Pancreas (tissue), 10 donors: ENCODE measurements around the gene POU6F1. TPM values are rescaled to one million over a fixed set of nuclear protein-coding genes. Genes with fewer than 3 reads are reported as not detected.
"Not testable (repeated sequence)": the region's sequence is repeated elsewhere in the genome, so short reads cannot be mapped to it uniquely, and the experiment has no call there.

Experiments
- ATAC-seq, 4 donors: fragments of 200-7000 bp; cut with Tn5 transposase; one replicate each; pipeline versions ENCODE4 v1.8.0 to v1.9.1; 2020; ENCODE audit warnings: mild to moderate bottlenecking in 4 of 4, moderate library complexity in 4 of 4
- DNase-seq, 6 donors: peaks; one replicate each; pipeline ENCODE4 v3.0.0-alpha.2; 2020
- FAIRE-seq: peaks from 2 replicates; lab custom pipeline; 2012; peaks lifted over from hg19 to GRCh38; lab: Jason Lieb, UNC
- H3K27ac ChIP-seq, 4 donors: fragments of 200-600 bp; sonication (generic); 1 replicate in 3 of 4; 2 replicates in 1 of 4; pipeline versions ENCODE4 v1.5.0 to v1.8.0; 2020
- H3K27me3 ChIP-seq, 4 donors: fragments of 200-600 bp; one replicate each; pipeline ENCODE4 v1.8.0; 2021
- H3K36me3 ChIP-seq, 3 donors: fragments of 200-600 bp; sonication (generic) in 1 of 3; one replicate each; pipeline versions ENCODE4 v1.5.0 to v1.8.0; 2020 to 2021
- H3K4me1 ChIP-seq, 3 donors: fragments of 200-600 bp; one replicate each; pipeline ENCODE4 v1.8.0; 2021
- H3K4me3 ChIP-seq, 4 donors: fragments of 200-600 bp; sonication (generic) in 2 of 4; one replicate each; pipeline versions ENCODE4 v1.5.0 to v1.8.0; 2020 to 2021
- H3K9me3 ChIP-seq, 4 donors: fragments of 200-600 bp; one replicate each; pipeline ENCODE4 v1.8.0; 2021
- WGBS, 2 donors: extraction: QIAGEN DNeasy Blood & Tissue Kit; methylation state at CpG; one replicate each; pipeline ENCODE4 v1.1.7; 2013; 5-methylcytosine and 5-hydroxymethylcytosine counted together
- intact Hi-C, 3 donors: fragments of 100-400 bp; cut with DNase I; formaldehyde crosslinking; loops; one replicate each; pipeline versions ENCODE4 v1.11.1 to v1.14.2; 2022
- polyA plus RNA-seq, 2 donors: library from polyadenylated mRNA; stranded (reverse); fragments of 200-250 nt; gene quantifications; one replicate each; pipeline ENCODE4 v1.2.3, GENCODE V29; 2013
- total RNA-seq, 6 donors: library from RNA; stranded (reverse); fragmentation: NEBNext Ultra II Directional in 4 of 6; extraction: Animal tissue kit (Norgen Biotek cat#: 25700) in 4 of 6; gene quantifications; one replicate each; pipeline versions ENCODE4 v1.2.1 to v1.2.4, GENCODE V29; 2021 to 2023
- TF ChIP-seq, protein P1 (sequence below), 4 donors: fragments of 200-600 bp; sonication (generic) in 3 of 4; IDR thresholded peaks; one replicate each; pipeline versions ENCODE4 v1.5.0 to v1.8.0; 2021; ENCODE audit warnings: antibody characterized with exemption in 4 of 4
- donor health status: healthy with polysubstance abuse.
- donor health status: DM: no; HTN: no; CAD: no; lungs with moderate emphysema.
- donor health status: DM: no; HTN: no; CAD: no.
- donor health status: control.
- donor health status: control.
- donor health status: Bipolar disorder and iron deficiency.
- donor health status: DM: yes; HTN: yes; CAD: no.
- donor health status: DM: no; HTN: no; CAD: no.
- donor health status: DM: no; HTN: no; CAD: no.
- donor health status: DM: yes; HTN: yes; CAD: no.

Gene POU6F1
- total and polyA plus RNA-seq, 8 donors = 4.8 to 12.9 (median 7.3) TPM

DNA sequence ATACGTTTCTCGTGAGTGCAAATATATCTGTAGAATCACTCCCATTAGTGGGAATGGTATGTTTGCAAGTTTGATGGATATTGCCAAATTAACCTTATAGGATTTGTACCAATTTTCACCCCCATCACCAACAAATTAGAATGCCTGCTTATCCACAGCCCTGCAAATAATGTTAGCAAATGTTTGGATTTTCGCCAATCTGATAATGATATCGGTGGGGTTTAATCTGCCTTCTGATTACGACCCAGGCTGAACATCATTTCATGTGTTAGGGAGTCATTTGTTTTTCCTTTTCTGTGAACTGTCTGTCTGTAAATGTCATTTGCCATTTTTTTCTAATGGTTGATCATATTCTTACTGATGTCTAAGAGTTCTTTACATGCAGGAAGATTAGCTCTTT is 16.7 kb upstream of the POU6F1 start:
- H3K4me3 ChIP-seq = no peak overlapping the region
- DNase-seq = no peak
- H3K36me3 ChIP-seq = no peaks in the 10 kb centered on the region
- ATAC-seq = no peak
- intact Hi-C loops = no loop called here
- peaks cover 0 to 3% (median 0%) of the 10 kb centered on the region in 3 donors for H3K4me1 ChIP-seq
- FAIRE-seq = no peak
- no peaks in the 10 kb centered on the region for H3K9me3 ChIP-seq
- H3K27me3 ChIP-seq = no peaks in the 10 kb centered on the region
- no peak overlapping the region for H3K27ac ChIP-seq
- 26 to 31% methylated on average over 5 of the region's 5 CpGs for WGBS, 2 donors
- TF ChIP-seq, protein P1, sequence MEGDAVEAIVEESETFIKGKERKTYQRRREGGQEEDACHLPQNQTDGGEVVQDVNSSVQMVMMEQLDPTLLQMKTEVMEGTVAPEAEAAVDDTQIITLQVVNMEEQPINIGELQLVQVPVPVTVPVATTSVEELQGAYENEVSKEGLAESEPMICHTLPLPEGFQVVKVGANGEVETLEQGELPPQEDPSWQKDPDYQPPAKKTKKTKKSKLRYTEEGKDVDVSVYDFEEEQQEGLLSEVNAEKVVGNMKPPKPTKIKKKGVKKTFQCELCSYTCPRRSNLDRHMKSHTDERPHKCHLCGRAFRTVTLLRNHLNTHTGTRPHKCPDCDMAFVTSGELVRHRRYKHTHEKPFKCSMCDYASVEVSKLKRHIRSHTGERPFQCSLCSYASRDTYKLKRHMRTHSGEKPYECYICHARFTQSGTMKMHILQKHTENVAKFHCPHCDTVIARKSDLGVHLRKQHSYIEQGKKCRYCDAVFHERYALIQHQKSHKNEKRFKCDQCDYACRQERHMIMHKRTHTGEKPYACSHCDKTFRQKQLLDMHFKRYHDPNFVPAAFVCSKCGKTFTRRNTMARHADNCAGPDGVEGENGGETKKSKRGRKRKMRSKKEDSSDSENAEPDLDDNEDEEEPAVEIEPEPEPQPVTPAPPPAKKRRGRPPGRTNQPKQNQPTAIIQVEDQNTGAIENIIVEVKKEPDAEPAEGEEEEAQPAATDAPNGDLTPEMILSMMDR (IDR thresholded peaks at IDR 0.05) = no peak

DNA sequence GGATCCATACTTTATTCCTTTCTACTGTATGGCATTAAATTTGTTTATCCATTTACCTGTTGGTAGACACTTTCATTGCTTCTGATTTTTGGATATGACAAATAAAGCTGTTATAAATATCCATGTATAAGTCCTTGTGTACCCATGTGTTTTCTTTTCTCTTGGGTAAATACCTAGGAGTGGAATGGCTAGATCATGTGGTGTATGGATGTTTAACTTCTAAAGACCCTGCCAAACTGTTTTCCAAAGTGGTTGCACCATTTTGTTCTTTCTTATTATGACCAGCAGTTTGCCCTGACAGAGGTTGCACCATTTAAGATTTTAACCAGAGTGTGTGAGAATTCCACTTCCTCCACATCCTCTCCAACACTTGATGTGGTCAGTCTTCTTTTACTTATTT is 14.8 kb upstream of the POU6F1 start:
- Histone ChIP-seq H3K27me3 (no peaks in the 10 kb centered on the region), H3K36me3 (no peaks in the 10 kb centered on the region), H3K9me3 (no peaks in the 10 kb centered on the region), H3K4me3 (no peak overlapping the region), H3K4me1 (no peaks in the 10 kb centered on the region), H3K27ac (no peak overlapping the region)
- FAIRE-seq = no peak
- intact Hi-C loops = no loop called here
- DNase-seq = no peak
- ATAC-seq = no peak
- TF ChIP-seq, protein P1 (IDR thresholded peaks at IDR 0.05) = no peak

DNA sequence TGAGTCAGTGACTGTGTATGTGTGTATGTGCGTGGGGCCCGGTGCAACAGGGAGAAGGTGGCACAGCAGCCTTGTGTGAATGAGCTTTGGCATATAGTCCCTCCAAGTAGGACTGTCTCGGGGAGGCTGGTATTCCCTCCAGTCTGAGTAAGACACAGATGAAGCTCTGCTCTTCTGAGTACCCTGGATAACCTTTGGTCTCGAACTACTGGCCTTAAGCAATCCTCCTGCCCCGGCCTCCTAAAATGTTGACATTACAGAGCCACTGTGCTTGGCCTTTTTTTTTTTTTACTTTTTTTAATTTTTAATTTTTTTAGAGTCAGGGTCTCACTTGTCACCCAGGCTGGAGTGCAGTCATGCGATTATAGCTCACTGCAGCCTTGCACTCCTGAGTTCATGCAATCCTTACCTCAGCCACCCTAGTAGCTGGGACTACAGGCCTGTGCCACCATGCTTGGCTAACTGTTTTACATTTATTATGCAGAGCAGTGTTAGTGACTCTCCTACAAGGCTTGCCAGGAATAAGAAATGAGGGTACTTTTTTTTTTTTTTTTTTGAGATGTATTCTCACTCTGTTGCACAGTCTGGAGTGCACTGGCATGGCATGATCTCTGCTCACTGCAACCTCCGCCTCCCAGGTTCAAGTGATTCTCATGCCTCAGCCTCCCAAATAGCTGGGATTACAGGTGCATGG is 11.4 kb upstream of the POU6F1 start:
- intact Hi-C loops = no loop called here
- no peak for DNase-seq
- Histone ChIP-seq H3K36me3 (no peaks in the 10 kb centered on the region), H3K4me1 (no peaks in the 10 kb centered on the region), H3K27ac (no peak overlapping the region), H3K9me3 (no peaks in the 10 kb centered on the region), H3K4me3 (no peak overlapping the region), H3K27me3 (no peaks in the 10 kb centered on the region)
- no peak for FAIRE-seq
- WGBS, 2 donors = 93 to 97% methylated on average over 7 of the region's 7 CpGs
- TF ChIP-seq, protein P1 (IDR thresholded peaks at IDR 0.05) = no peak
- ATAC-seq = no peak

DNA sequence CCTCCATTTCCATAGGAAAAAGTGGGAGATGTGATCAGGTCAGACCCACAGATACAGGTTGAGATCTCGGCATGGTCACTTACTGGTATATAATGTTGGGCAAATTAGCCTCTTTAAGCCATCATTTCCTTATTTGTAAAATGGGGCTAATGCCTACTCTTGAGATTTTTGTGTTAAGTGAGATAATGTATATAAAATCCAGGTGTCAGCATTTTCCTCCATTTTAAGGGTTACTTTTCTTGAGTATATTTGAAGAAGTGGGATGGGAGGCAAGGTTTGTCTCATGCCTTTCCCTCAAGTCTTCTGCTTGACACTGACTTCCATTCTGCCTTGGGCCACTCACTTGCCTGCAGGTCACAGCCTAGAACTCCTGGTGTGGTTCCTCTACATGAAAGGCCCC is 10.1 kb upstream of the POU6F1 start:
- WGBS, 2 donors = 83 to 94% methylated on average over 1 of the region's 1 CpG
- TF ChIP-seq, protein P1 (IDR thresholded peaks at IDR 0.05) = no peak
- no peaks in the 10 kb centered on the region for H3K27me3 ChIP-seq
- no peaks in the 10 kb centered on the region for H3K36me3 ChIP-seq
- H3K27ac ChIP-seq = no peak overlapping the region
- no peak for FAIRE-seq
- intact Hi-C loops = no loop called here
- ATAC-seq = no peak
- no peak for DNase-seq
- H3K4me3 ChIP-seq = no peak overlapping the region
- H3K9me3 ChIP-seq = no peaks in the 10 kb centered on the region
- H3K4me1 ChIP-seq = no peaks in the 10 kb centered on the region

DNA sequence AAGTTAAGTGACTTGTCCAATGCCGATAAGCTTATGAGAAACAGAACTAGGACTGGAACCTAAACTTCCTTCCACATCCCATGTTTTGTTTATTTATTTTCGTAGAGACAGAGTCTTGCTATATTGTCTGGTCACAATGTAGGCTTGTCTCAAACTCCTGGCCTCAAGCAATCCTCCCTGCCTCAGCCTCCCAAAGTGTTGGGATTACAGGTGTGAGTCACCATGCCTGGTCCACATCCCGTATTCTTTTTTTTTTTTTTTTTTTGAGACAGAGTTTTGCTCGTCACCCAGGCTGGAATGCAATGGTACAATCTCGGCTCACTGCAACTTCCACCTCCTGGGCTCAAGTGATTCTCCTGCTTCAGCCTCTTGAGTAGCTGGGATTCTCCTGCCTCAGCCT is 9.2 kb upstream of the POU6F1 start:
- intact Hi-C loops, ATAC-seq: not testable (repeated sequence)

More for the DNA sequence above, 9.2 kb upstream of the POU6F1 start:
- not testable (repeated sequence) for H3K4me3 ChIP-seq, DNase-seq, FAIRE-seq, H3K4me1 ChIP-seq, H3K9me3 ChIP-seq, H3K27ac ChIP-seq, H3K27me3 ChIP-seq, H3K36me3 ChIP-seq
- 89 to 92% methylated on average over 5 of the region's 5 CpGs for WGBS, 2 donors
